Psoas muscle (tissue), 8 donors: ENCODE measurements around the gene LDLRAD4. TPM values are rescaled to one million over a fixed set of nuclear protein-coding genes. Genes with fewer than 3 reads are reported as not detected.

Experiments used
- ATAC-seq, 4 donors: fragments of 200-7000 bp; cut with Tn5 transposase; one replicate each; pipeline ENCODE4 v1.9.1; 2020; ENCODE audit warnings: moderate library complexity in 3 of 4, mild to moderate bottlenecking in 2 of 4
- DNase-seq, 2 donors: peaks; one replicate each; pipeline ENCODE4 v3.0.0-alpha.2; 2020
- H3K27ac ChIP-seq: fragments of 200-600 bp; one replicate; pipeline ENCODE4 v1.8.0; 2022
- H3K27me3 ChIP-seq, 3 donors: fragments of 200-600 bp in 1 of 3; one replicate each; pipeline versions ENCODE4 v1.6.1 to v1.8.0; 2013 to 2022; ENCODE audit warnings: low read length in 2 of 3, mild to moderate bottlenecking in 2 of 3, moderate library complexity in 1 of 3; ENCODE audit not compliant: insufficient read depth in 3 of 3
- H3K36me3 ChIP-seq, 2 donors: fragments of 200-600 bp in 1 of 2; one replicate each; pipeline versions ENCODE4 v1.6.1 to v1.8.0; 2013 to 2022; ENCODE audit warnings: low read depth in 1 of 2, mild to moderate bottlenecking in 1 of 2, moderate library complexity in 1 of 2; ENCODE audit not compliant: insufficient read depth in 1 of 2
- H3K4me1 ChIP-seq: fragments of 200-600 bp; one replicate; pipeline ENCODE4 v1.8.0; 2022
- H3K4me3 ChIP-seq: fragments of 200-600 bp; one replicate; pipeline ENCODE4 v1.8.0; 2022; ENCODE audit warnings: mild to moderate bottlenecking
- H3K9me3 ChIP-seq: fragments of 200-600 bp; one replicate; pipeline ENCODE4 v1.8.0; 2022
- WGBS, 3 donors: extraction: QIAGEN DNeasy Blood & Tissue Kit; methylation state at CpG; one replicate each; pipeline versions ENCODE4 v1.1.6 to v1.1.7; 2013; 5-methylcytosine and 5-hydroxymethylcytosine counted together
- intact Hi-C, 2 donors: fragments of 100-400 bp; cut with DNase I; formaldehyde crosslinking; loops; one replicate each; pipeline versions ENCODE4 v1.11.0 to v1.14.2; 2022
- polyA plus RNA-seq, 3 donors: library from polyadenylated mRNA; stranded (reverse); fragments of 200-250 nt; gene quantifications; one replicate each; pipeline ENCODE4 v1.2.3, GENCODE V29; 2013
- total RNA-seq, 4 donors: library from RNA; stranded (reverse); fragmentation: NEBNext Ultra II Directional in 2 of 4; extraction: Animal tissue kit (Norgen Biotek cat#: 25700) in 2 of 4; gene quantifications; one replicate each; pipeline versions ENCODE4 v1.2.1 to v1.2.4, GENCODE V29; 2021 to 2023
- TF ChIP-seq, protein P1 (sequence below): fragments of 200-600 bp; IDR thresholded peaks from one replicate; pipeline ENCODE4 v1.8.0; 2022; ENCODE audit warnings: antibody characterized with exemption
- donor health status: healthy with polysubstance abuse.
- donor health status: DM: no; HTN: no; CAD: no; lungs with moderate emphysema.
- donor health status: Bipolar disorder and iron deficiency.
- donor health status: healthy.
- donor health status: DM: yes; HTN: yes; CAD: no.
- donor health status: DM: no; HTN: no; CAD: no.
- donor health status: DM: no; HTN: no; CAD: no.
- donor health status: DM: yes; HTN: yes; CAD: no.

The LDLRAD4 gene
- total and polyA plus RNA-seq, 7 donors: 1.8 to 13.9 (median 3.8) TPM

DNA sequence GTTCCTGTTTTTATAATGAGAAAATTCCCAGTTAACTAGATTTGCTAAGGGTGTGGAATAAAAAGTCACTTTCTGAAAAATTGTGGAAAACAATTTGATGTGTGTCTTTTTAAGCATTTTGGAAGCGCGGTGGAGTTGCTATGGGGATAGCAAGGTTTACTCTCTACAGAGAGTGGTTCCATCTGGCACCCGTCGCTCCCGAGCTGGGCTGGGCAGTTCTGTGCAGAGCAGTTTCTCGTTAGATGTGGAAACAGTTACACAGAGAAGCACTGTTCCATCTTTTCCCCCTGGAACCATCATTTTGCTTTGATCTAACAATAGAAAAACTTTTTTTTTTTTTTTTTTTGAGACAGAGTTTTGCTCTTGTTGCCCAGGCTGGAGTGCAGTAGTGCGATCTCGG lies 17.4 kb downstream of the LDLRAD4 start:
- ATAC-seq: peak in 2 of 4 donors; percentile 64 to 71
- Histone ChIP-seq H3K27ac (no peak overlapping the region), H3K27me3 (no peaks in the 10 kb centered on the region), H3K4me1 (peaks cover 13% of the 10 kb centered on the region), H3K9me3 (no peaks in the 10 kb centered on the region), H3K36me3 (no peaks in the 10 kb centered on the region), H3K4me3 (no peak overlapping the region)
- WGBS, 3 donors: 42 to 47% (median 43%) methylated on average over 8 of the region's 8 CpGs
- TF ChIP-seq, protein P1, sequence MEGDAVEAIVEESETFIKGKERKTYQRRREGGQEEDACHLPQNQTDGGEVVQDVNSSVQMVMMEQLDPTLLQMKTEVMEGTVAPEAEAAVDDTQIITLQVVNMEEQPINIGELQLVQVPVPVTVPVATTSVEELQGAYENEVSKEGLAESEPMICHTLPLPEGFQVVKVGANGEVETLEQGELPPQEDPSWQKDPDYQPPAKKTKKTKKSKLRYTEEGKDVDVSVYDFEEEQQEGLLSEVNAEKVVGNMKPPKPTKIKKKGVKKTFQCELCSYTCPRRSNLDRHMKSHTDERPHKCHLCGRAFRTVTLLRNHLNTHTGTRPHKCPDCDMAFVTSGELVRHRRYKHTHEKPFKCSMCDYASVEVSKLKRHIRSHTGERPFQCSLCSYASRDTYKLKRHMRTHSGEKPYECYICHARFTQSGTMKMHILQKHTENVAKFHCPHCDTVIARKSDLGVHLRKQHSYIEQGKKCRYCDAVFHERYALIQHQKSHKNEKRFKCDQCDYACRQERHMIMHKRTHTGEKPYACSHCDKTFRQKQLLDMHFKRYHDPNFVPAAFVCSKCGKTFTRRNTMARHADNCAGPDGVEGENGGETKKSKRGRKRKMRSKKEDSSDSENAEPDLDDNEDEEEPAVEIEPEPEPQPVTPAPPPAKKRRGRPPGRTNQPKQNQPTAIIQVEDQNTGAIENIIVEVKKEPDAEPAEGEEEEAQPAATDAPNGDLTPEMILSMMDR: no peak
- DNase-seq: peak; percentile 79 to 83
- intact Hi-C loops: no loop called here

DNA sequence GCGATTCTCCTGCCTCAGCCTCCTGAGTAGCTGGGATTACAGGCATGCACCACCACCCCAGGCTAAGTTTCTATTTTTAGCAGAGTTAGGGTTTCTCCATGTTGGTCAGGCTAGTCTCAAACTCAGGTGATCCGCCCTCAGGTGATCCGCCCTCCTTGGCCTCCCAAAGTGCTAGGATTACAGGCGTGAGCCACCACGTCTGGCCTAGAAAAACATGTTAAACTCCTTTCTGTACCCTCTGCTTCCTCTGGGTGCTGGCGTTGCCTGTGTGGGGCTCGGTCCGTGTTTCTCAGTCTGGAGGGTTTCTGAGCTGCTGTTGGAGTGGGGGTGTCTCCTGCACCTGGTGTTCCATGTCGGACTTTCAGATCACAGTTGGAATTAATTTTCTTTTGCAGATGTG lies 17.9 kb downstream of the LDLRAD4 start:
- TF ChIP-seq, protein P1: no peak
- no peak for DNase-seq
- Histone ChIP-seq H3K27me3 (no peaks in the 10 kb centered on the region), H3K27ac (no peak overlapping the region), H3K4me1 (peaks cover 13% of the 10 kb centered on the region), H3K4me3 (no peak overlapping the region), H3K36me3 (no peaks in the 10 kb centered on the region), H3K9me3 (no peaks in the 10 kb centered on the region)
- WGBS, 3 donors: 72 to 92% (median 78%) methylated on average over 9 of the region's 9 CpGs
- intact Hi-C loops: no loop called here
- no peak for ATAC-seq

DNA sequence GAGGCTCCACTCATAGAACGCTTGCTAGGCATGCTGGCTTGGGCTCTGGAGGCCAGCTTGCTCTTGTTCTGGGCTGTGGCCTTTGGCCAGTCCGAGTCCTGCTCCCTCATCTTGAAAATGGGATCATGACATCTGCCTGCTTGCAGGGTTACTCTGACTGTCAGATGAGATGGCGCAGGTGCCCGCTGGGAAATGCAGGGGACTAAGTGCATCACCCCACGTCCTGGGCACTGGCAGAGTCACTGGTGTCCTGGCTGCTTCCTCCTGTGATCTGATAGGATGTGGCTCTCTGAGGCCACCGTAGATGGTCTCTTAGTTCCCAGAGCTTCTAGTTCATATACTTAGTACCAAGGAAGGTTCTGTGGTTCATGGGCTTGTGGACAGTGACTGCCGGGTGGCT lies 18.5 kb downstream of the LDLRAD4 start:
- Histone ChIP-seq H3K27ac (no peak overlapping the region), H3K9me3 (no peaks in the 10 kb centered on the region), H3K36me3 (no peaks in the 10 kb centered on the region), H3K4me3 (no peak overlapping the region), H3K27me3 (no peaks in the 10 kb centered on the region), H3K4me1 (peaks cover 13% of the 10 kb centered on the region)
- DNase-seq (no peak), ATAC-seq (no peak)
- WGBS, 3 donors: 83 to 96% (median 86%) methylated on average over 7 of the region's 7 CpGs
- intact Hi-C loops: no loop called here
- TF ChIP-seq, protein P1: no peak

DNA sequence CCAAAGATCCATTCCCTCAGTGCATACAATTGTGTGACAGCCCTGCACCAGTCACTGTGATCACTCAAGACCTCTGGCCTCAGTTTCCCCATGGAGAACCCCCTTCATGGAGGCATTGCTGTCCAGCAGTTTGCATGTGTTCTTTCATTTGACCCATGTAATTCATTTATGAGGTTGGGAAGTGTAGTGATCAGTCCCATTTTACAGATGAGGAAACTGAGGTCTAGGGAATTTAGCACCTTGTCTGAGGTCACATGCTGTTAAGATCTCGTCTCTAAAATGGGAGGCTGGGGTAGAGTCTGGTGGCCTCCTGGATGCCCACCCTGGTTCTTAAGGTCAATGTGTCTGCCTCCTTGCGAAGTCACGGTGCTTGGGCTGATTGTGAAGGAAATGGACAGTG lies 19.1 kb downstream of the LDLRAD4 start:
- 77 to 97% (median 80%) methylated on average over 3 of the region's 3 CpGs for WGBS, 3 donors
- ATAC-seq (no peak), DNase-seq (no peak)
- Histone ChIP-seq H3K4me1 (peaks cover 9% of the 10 kb centered on the region), H3K27me3 (no peaks in the 10 kb centered on the region), H3K9me3 (no peaks in the 10 kb centered on the region), H3K4me3 (no peak overlapping the region), H3K27ac (no peak overlapping the region), H3K36me3 (no peaks in the 10 kb centered on the region)
- intact Hi-C loops: no loop called here
- TF ChIP-seq, protein P1: no peak

DNA sequence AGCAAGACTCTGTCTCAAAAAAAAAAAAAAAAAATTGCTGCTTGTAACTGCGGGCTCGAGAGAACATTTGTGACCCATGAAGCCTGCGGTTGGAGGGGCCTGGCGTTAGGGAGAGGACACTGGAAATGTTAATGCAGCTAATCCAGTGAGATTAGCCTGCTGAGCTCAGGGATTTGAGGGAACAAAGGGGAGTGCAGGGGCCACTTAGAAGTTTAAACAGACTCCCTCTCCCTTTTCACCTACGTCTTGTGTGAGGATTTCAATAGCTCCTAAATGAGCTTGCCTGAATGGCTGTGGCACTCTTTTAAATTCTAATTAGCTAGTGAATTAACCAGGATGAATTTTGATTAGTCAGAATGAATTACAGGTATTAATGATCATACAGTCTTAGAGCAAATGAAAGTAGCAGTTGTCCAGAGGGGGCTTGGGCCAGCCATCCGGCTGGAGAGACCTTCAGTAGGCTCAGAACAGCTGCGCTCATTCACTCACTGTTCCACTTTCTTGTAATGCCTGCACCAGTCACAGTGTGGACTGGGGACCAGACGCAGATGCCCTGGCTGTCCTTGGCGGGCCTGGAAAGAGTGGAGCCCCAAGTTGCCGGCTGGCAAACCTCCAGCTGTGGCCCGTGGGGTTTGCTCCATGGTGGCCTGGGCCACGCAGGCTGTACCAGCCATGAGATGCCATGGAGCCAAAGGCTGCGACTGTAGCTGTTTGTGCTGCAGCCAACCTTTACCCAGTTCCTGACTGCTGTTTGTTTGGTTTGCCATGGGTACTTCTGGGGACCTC lies 20.8 kb downstream of the LDLRAD4 start:
- no peak for DNase-seq
- Histone ChIP-seq H3K9me3 (no peaks in the 10 kb centered on the region), H3K27me3 (no peaks in the 10 kb centered on the region), H3K4me1 (peaks cover 7% of the 10 kb centered on the region), H3K36me3 (no peaks in the 10 kb centered on the region), H3K4me3 (no peak overlapping the region), H3K27ac (no peak overlapping the region)
- ATAC-seq: no peak
- TF ChIP-seq, protein P1: no peak
- intact Hi-C loops: no loop called here
- WGBS, 3 donors: 56 to 79% (median 57%) methylated on average over 13 of the region's 13 CpGs
